Natural killer cell (primary cell): ENCODE results near the gene NCS1. TPM values are rescaled to one million over a fixed set of nuclear protein-coding genes. Genes with fewer than 3 reads are reported as not detected.

Experiments
- ATAC-seq, 3 donors: fragments of 150-1000 bp in 2 of 3; fragments of 200-7000 bp in 1 of 3; cut with Tn5 transposase; 1 replicate in 1 of 3; 2 replicates in 2 of 3; pipeline ENCODE4 v1.10.0; 2021; ENCODE audit warnings: mild to moderate bottlenecking in 2 of 3, moderate library complexity in 2 of 3
- DNase-seq, 2 donors: peaks; one replicate each; pipeline versions ENCODE4 v3.0.0 to v3.0.0-alpha.2; 2013 to 2021; ENCODE audit warnings: mixed read lengths in 1 of 2
- H3K27ac ChIP-seq: one replicate; pipeline ENCODE4 v1.5.1; 2013; ENCODE audit warnings: mild to moderate bottlenecking, low read length
- H3K27me3 ChIP-seq: one replicate; pipeline ENCODE4 v1.6.1; 2013; ENCODE audit warnings: low read length; ENCODE audit not compliant: control insufficient read depth, insufficient read depth
- H3K36me3 ChIP-seq: one replicate; pipeline ENCODE4 v1.6.1; 2013; ENCODE audit warnings: low read length; ENCODE audit not compliant: control insufficient read depth, insufficient read depth
- H3K4me1 ChIP-seq: one replicate; pipeline ENCODE4 v1.6.1; 2013; ENCODE audit warnings: low read length; ENCODE audit not compliant: control insufficient read depth, insufficient read depth
- H3K4me3 ChIP-seq: one replicate; pipeline ENCODE4 v1.5.1; 2013; ENCODE audit warnings: low read length
- H3K9me3 ChIP-seq: one replicate; pipeline ENCODE4 v1.6.1; 2013; ENCODE audit warnings: low read length; ENCODE audit not compliant: control insufficient read depth, insufficient read depth
- H3K27ac Mint-ChIP-seq, 2 donors: one replicate each; pipeline ENCODE4 v1.8.0; 2022; ENCODE audit warnings: mild to moderate bottlenecking in 2 of 2, mixed read lengths in 2 of 2, moderate library complexity in 1 of 2
- H3K27me3 Mint-ChIP-seq, 2 donors: one replicate each; pipeline ENCODE4 v1.8.0; 2022; ENCODE audit warnings: low read depth in 2 of 2, mixed read lengths in 2 of 2
- H3K36me3 Mint-ChIP-seq: one replicate; pipeline ENCODE4 v1.8.0; 2022; ENCODE audit warnings: mixed read lengths
- H3K4me1 Mint-ChIP-seq, 2 donors: one replicate each; pipeline ENCODE4 v1.8.0; 2022; ENCODE audit warnings: mixed read lengths in 2 of 2
- H3K4me3 Mint-ChIP-seq: one replicate; pipeline ENCODE4 v1.8.0; 2022; ENCODE audit warnings: mild to moderate bottlenecking, moderate library complexity, mixed read lengths
- H3K9me3 Mint-ChIP-seq, 2 donors: one replicate each; pipeline ENCODE4 v1.8.0; 2022; ENCODE audit warnings: mixed read lengths in 2 of 2
- WGBS: methylation state at CpG from one replicate; pipeline ENCODE4 v1.1.7; 2013; ENCODE audit warnings: missing lambda C conversion rate; ENCODE audit not compliant: insufficient coverage; 5-methylcytosine and 5-hydroxymethylcytosine counted together
- intact Hi-C: fragments of 100-400 bp; cut with micrococcal nuclease; formaldehyde crosslinking; loops from one replicate; pipeline ENCODE4 v1.14.2; 2022
- total RNA-seq, 4 donors: library from RNA; stranded (reverse); fragments of 120-200 nt in 1 of 4; gene quantifications; one replicate each; pipeline versions ENCODE4 v1.2.3 to v1.2.4, GENCODE V29; 2013 to 2022
- TF ChIP-seq, protein P1 (sequence below): fragments of 200-600 bp; IDR thresholded peaks from one replicate; pipeline ENCODE4 v1.8.0; 2022; ENCODE audit warnings: antibody characterized with exemption

The NCS1 gene
- total RNA-seq, 3 donors from 2014 or later (not counting 1 experiment from before 2014, with no cell fraction given): 1.4 to 2.4 (median 1.5) TPM

DNA sequence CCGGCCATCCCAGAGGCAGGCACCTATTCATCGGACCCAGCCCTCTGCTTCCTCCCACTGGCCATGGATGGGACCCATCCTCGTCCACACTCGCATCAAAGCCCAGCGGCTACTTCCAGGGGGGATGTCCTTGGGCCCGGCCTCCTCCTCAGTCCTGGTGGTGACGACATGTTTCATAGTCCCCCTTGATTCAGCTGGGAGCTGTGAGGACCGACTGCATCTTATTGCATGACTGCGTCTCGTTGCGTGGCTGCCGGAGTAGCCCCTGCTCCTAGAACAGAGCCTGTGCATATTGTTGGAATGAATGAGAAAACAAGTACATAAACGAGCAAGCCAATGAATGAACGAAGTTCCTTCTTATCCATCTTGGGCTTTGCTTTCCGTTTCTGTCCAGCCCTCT is 12.8 kb downstream of the NCS1 start:
- H3K4me3 ChIP-seq: no peak overlapping the region
- H3K4me1 ChIP-seq: no peaks in the 10 kb centered on the region
- H3K4me3 Mint-ChIP-seq: no peak overlapping the region
- WGBS: 91% methylated on average over 15 of the region's 15 CpGs
- H3K27ac ChIP-seq: no peak overlapping the region
- ATAC-seq (no peak), DNase-seq (no peak)
- peaks cover 0 to 10% of the 10 kb centered on the region in 2 donors for H3K4me1 Mint-ChIP-seq
- no peaks in the 10 kb centered on the region for H3K9me3 Mint-ChIP-seq
- no peaks in the 10 kb centered on the region for H3K27me3 ChIP-seq
- intact Hi-C loops: no loop called here
- no peaks in the 10 kb centered on the region for H3K36me3 ChIP-seq
- H3K9me3 ChIP-seq: no peaks in the 10 kb centered on the region
- TF ChIP-seq, protein P1, sequence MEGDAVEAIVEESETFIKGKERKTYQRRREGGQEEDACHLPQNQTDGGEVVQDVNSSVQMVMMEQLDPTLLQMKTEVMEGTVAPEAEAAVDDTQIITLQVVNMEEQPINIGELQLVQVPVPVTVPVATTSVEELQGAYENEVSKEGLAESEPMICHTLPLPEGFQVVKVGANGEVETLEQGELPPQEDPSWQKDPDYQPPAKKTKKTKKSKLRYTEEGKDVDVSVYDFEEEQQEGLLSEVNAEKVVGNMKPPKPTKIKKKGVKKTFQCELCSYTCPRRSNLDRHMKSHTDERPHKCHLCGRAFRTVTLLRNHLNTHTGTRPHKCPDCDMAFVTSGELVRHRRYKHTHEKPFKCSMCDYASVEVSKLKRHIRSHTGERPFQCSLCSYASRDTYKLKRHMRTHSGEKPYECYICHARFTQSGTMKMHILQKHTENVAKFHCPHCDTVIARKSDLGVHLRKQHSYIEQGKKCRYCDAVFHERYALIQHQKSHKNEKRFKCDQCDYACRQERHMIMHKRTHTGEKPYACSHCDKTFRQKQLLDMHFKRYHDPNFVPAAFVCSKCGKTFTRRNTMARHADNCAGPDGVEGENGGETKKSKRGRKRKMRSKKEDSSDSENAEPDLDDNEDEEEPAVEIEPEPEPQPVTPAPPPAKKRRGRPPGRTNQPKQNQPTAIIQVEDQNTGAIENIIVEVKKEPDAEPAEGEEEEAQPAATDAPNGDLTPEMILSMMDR: no peak
- H3K27me3 Mint-ChIP-seq: no peaks in the 10 kb centered on the region
- H3K36me3 Mint-ChIP-seq: no peaks in the 10 kb centered on the region
- no peak overlapping the region for H3K27ac Mint-ChIP-seq

DNA sequence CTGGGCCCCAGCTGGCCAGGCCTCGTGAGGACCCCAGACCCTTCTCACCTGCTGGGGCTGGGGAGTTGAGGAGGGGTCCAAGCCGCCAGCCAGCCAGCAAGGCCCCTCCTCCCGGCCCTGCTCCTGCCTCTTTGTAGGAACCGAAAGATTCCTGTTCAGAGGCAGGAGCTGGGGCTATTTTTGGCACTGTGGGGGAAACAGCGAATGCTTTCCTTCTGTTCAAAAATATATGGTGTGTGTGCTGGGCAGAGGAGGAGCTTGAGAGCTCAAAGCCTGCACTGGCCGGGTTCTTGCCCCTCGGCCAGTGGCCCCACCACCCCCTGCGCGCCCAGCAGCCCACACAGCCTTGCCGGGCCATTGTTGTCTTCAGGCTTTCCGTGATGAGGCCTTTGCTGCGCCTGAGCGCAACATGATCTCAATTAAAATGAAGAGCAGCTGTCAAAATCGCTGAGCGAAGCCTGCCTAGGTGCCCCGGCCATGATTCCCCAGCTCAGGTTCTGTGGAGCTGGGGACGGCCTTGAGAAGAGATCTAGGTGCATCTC is 13.4 kb downstream of the NCS1 start:
- H3K4me3 Mint-ChIP-seq: no peak overlapping the region
- H3K27ac ChIP-seq: no peak overlapping the region
- H3K36me3 Mint-ChIP-seq: no peaks in the 10 kb centered on the region
- H3K27ac Mint-ChIP-seq: no peak overlapping the region
- no peaks in the 10 kb centered on the region for H3K4me1 ChIP-seq
- no peaks in the 10 kb centered on the region for H3K9me3 ChIP-seq
- intact Hi-C loops: no loop called here
- H3K4me1 Mint-ChIP-seq: peaks cover 0 to 10% of the 10 kb centered on the region in 2 donors
- H3K36me3 ChIP-seq: no peaks in the 10 kb centered on the region
- TF ChIP-seq, protein P1: no peak
- ATAC-seq (no peak), DNase-seq (no peak)
- H3K4me3 ChIP-seq: no peak overlapping the region
- WGBS: 82% methylated on average over 17 of the region's 17 CpGs
- H3K9me3 Mint-ChIP-seq: no peaks in the 10 kb centered on the region
- H3K27me3 Mint-ChIP-seq: no peaks in the 10 kb centered on the region
- H3K27me3 ChIP-seq: no peaks in the 10 kb centered on the region

DNA sequence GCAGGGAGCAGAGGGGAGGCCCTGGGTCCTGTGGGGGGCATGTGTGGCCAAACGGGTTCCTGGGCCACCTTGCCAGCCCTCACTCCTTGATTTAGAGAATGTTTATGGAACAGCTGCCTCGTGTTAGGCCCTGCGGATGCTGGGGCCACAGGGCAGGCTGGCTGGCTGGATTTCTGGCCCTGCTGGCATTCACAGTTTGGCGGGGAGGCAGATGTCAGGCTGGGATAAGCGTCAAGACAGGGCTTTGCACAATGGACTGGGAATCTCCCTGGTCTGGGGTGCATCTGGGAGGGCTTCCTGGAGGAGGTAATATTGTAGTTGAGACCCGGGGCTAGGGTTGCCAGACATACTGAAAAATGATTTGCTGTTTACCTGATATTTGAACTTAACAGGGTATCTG is 13.8 kb downstream of the NCS1 start:
- Mint-ChIP-seq H3K9me3 (no peaks in the 10 kb centered on the region), H3K4me1 (peaks cover 0 to 10% of the 10 kb centered on the region in 2 donors), H3K27ac (no peak overlapping the region), H3K4me3 (no peak overlapping the region), H3K27me3 (no peaks in the 10 kb centered on the region), H3K36me3 (no peaks in the 10 kb centered on the region)
- H3K4me3 ChIP-seq: no peak overlapping the region
- DNase-seq (no peak), ATAC-seq (no peak)
- intact Hi-C loops: no loop called here
- 81% methylated on average over 6 of the region's 6 CpGs for WGBS
- TF ChIP-seq, protein P1: no peak
- H3K36me3 ChIP-seq: no peaks in the 10 kb centered on the region
- no peaks in the 10 kb centered on the region for H3K9me3 ChIP-seq
- H3K4me1 ChIP-seq: no peaks in the 10 kb centered on the region
- no peaks in the 10 kb centered on the region for H3K27me3 ChIP-seq
- H3K27ac ChIP-seq: no peak overlapping the region

DNA sequence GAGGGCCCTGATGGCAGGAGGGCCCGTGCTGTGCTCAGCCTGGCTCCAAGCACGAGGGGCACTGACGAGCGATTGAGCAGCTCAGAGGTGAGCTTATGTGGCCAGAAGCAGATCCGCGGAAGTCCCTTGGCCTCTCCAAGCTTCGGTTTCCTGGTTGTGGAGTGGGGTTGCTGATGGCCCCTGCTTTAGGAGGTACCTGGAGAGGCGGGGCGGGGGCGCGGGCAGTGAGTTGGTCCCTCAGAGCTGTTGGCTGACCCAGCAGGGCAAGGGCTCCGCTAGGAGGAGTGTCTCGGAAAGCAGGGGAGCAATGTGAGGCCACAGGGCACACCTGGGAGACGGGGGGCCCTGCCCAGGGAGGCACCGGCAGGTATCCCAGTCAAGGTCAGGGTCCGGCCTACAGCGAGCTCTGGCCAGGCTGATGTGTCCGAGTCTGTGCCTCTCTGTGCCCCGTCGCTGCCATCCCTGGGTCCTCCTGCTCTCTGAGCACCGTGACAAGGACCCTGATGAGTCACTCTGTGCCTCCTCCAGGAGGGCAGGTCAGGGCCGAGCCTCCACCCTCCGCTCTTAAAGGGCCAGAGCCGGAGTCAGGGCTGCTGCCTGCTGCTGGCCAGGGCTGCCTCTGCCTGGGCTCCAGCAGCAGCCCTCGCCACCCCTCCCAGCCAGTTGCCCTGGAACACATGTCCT is 14.8 kb downstream of the NCS1 start:
- DNase-seq (no peak), ATAC-seq (no peak)
- H3K4me1 Mint-ChIP-seq: peaks cover 0 to 10% of the 10 kb centered on the region in 2 donors
- no peaks in the 10 kb centered on the region for H3K4me1 ChIP-seq
- no peaks in the 10 kb centered on the region for H3K27me3 ChIP-seq
- no peak overlapping the region for H3K27ac Mint-ChIP-seq
- H3K9me3 Mint-ChIP-seq: no peaks in the 10 kb centered on the region
- WGBS: 88% methylated on average over 25 of the region's 25 CpGs
- no peaks in the 10 kb centered on the region for H3K36me3 ChIP-seq
- no peak overlapping the region for H3K4me3 ChIP-seq
- no peak overlapping the region for H3K4me3 Mint-ChIP-seq
- TF ChIP-seq, protein P1: no peak
- H3K36me3 Mint-ChIP-seq: no peaks in the 10 kb centered on the region
- no peaks in the 10 kb centered on the region for H3K9me3 ChIP-seq
- intact Hi-C loops: no loop called here
- H3K27me3 Mint-ChIP-seq: no peaks in the 10 kb centered on the region
- no peak overlapping the region for H3K27ac ChIP-seq
